ENCODE data around the gene METTL24.

The METTL24 gene

DNA sequence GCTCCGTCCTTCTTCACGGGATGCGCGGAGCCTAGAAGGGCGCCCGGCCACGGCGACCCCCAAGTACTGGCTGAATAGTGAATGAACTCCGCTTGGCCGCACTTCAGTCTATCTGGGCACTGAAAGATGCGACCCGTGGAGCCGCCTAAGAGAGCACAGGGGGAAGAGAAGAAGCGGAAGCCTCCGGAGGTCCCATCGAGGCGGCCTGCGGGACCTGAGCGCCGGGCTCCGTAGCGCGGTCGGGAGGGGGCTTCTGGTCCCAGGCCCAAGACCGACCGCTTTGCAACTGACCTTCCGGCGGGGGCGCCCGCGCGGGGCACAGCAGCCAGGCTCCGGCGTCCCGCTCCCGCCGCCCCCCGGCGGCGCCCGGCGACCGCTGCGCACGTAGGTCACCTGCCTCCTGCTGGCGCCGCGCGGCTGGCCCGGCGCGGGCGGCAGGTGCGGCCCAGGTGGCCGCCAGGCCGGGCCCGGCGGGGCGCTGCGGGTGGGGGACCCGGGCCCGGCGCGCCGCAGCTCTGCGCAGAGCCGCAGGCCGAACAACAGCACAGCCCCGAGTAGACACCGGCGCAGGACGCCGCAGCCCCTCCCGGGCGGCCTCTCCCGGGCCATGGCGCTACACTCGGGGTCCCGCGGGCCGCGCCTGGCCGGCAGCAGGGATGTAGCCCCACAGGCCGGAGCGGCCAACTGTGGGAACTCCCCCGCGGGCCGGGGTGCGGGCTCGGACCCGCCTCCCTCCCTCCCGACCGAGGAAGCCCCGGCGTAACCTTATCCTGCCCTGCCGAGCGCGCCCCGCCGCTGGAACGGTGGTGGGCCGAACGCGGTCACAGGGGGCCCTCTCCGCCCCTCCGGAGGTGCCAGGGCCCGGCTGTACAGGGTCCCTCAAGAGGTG is at the start of gene METTL24:
Gene METTL24, minus strand, starts transcription at position 686 of the 889 bp plus-strand sequence. Its CDS starts 77 bp downstream, at position 609.
- no peak for DNase-seq (ENCODE audit: extremely low read depth in 1 of 2, low read depth in 1 of 2)

DNA sequence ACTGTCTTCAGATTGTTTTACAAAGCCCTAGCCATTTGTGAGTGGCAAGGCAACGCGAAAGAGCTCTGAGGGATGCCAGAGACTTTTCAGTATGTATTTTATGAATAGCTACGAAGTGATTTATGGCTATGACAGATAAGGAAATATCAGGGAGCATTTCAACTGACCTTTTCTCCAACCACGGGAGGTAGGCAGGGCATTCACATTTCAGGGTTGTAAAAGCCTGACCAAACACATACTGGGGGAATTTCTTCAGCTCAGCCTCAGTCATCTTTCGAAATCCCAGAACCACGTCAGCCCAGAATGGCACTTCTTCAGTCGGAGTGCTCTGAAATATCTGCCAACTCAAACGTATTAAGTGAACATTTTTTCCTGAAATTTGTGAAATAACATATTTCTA is 46.5 kb upstream of the METTL24 start:
- no peak for DNase-seq (ENCODE audit: extremely low read depth in 1 of 2, low read depth in 1 of 2)

DNA sequence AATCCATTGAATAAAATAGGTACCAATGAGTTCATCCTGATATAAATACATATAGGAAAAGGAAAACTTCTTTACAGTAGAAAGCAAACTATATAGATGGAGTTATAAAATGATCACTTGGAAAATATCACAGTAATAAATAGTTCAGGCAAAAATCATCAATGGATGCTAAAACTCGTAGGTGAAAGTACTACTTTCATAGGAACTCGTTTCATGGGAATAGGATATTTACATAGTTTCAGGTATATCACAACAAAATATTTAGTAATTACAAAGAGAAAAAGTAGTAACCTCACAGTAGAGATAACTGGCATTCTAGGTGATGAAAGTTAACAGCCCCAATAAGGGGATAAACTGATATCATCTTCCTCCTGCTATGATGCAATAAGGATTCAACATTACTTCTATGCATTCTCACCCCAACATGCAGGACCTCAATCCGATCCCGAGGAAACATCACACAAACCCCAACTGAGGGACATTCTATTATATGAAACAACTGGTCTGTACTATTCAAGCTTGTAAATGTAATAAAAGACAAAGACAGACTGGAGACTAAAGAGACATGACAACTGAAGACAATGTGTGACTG is 43.5 kb upstream of the METTL24 start:
- no peak for DNase-seq (ENCODE audit: extremely low read depth in 1 of 2, low read depth in 1 of 2)

- no peak for DNase-seq (ENCODE audit: extremely low read depth in 1 of 2, low read depth in 1 of 2)
Measured at GRCh38 chr6:110400208-110400607, 42.1 kb upstream of the METTL24 start.

DNA sequence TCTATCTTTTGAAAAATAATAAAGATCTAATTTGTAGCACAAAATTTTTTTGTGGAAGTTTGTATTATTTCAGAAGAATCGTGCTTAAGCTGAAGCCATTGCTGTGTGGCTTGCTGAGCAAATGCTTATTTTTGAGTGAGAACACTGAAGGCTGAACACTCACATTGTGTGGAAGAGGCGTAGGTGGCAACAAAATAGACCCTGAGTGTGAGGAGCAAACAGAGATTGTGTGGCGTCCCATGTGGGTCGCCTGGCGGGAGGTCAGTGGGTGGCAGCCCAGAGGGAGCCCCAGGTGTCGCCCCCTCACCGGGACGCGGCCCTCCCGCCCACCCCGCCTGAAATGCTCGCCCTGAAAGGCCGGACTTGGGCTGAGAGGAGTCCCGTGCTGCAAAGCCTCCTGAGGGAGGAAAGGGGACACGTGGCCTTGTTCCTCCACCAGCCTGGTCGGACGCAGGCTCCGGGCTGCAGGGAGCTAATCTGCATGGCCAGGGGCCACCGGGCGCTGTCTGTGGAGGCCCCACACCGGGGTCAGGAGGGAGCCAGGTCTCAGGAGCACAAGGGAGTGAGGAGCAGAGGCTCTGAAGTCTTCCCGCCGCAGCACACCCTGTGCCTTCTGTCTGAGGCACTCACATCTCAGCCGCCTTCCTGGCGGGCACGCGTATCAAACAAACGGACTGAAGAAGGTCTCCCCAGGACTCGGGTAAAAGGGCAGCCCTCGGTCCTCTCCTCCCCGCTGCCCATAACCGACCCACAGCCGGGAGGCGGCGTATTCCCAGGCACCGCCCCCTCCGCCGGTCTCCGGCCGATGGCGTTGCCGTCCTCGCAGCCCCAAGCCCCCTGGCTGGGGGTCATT is 41.3 kb upstream of the METTL24 start:
- no peak for DNase-seq (ENCODE audit: extremely low read depth in 1 of 2, low read depth in 1 of 2)

GRCh38 chr6:110398778-110399177 is 40.6 kb upstream of the METTL24 start:
- no peak for DNase-seq (ENCODE audit: extremely low read depth in 1 of 2, low read depth in 1 of 2)

GRCh38 chr6:110395221-110395620 is 37.1 kb upstream of the METTL24 start:
- no peak for DNase-seq (ENCODE audit: extremely low read depth in 1 of 2, low read depth in 1 of 2)

DNA sequence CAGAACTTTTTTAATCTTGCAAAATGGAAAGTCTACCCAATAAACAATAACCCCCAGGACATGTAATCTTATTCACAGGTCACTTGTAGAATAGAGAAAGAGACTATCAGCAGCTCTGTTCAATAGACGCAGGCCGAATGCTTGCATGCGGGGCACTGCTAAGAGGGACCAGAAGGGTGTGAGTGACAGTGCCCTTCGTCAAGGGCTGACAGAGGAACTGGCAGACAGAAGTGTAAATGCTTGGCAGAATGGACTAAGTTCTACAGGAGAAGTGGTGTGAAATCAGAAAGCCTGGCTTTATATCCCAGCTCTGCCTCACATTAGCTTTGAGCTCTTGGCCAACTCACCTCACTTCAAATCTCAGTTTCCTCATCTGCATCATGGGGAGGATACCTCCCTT is 36.3 kb upstream of the METTL24 start:
- no peak for DNase-seq (ENCODE audit: extremely low read depth in 1 of 2, low read depth in 1 of 2)

DNA sequence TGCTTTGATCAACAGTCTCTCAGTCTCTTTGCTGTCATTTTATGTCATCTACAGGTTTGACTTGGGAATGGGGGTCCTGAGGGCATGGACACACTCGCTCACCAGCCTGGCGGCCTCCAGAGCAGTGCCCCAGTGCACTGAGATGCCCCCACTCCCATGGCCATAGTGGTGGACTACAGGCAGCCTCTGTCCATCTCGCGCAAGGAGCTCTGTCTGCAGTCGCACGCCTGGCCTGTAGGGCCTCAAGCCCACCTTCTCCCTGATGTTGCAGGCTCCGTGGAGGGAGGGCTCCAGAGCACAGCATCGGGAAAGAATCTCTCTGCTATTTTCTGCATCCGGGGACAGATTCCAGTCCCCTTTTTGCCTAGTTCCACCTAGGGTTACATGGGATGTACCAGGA is 34.6 kb upstream of the METTL24 start:
- no peak for DNase-seq (ENCODE audit: extremely low read depth in 1 of 2, low read depth in 1 of 2)

DNA sequence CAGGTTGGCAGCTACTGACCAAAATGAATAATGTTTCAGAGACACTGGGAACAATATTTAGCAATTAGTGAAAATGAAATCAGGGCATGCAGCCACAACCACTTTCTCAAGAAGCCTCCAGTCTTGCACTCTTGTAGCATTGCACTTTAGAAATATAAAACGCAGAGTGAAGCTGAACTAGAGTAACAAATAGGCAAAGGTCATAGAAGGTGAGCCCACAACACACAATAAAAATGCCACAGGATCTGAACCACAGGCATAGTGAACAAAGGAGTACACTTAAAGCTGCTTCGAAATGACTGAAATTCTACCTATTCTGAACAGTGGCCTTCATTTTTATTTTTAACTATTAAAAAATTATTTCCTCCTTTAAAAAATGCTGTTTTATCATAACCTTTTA is 32.3 kb upstream of the METTL24 start:
- no peak for DNase-seq (ENCODE audit: extremely low read depth in 1 of 2, low read depth in 1 of 2)

GRCh38 chr6:110389689-110390382 is 31.7 kb upstream of the METTL24 start:
- no peak for DNase-seq (ENCODE audit: extremely low read depth in 1 of 2, low read depth in 1 of 2)

DNA sequence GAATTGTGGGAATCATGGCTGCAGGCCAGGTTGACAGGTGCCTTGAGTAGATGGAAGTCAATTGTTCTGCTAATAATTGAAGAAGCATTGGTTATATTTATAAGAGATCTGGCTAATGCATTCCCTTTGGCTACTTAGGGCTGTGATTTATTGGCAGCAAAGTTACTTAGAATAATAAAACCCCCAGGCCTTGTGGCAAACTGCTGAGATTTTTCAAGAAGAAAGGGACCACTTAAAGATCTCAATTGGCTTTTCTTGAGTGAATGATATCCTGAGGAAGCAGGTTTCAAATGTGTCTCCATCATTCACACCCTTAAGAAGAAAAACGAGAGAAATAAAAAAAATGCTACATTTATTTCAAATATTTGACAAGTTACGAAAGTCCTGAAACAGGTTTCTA is 29.8 kb upstream of the METTL24 start:
- no peak for DNase-seq (ENCODE audit: extremely low read depth in 1 of 2, low read depth in 1 of 2)

DNA sequence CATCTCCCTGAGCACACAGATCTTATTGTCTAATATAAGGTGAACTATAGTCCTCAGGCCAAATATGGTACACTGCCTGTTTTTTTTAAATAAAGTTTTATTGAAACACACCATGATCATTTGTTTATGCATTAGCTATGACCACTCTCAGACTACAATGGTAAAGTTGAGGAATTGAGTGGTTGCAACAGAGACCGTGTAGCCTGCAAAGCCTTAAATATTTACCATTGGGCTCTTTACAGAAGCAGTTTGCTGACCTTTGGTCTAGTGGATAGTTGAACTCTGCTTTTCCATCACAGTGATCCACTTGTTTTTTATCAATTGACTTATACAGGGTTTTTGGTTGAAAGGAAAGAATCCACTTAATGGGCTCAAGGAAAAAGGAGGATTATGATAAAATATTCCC is 27.3 kb upstream of the METTL24 start:
- no peak for DNase-seq (ENCODE audit: extremely low read depth in 1 of 2, low read depth in 1 of 2)

- DNase-seq (ENCODE audit: extremely low read depth in 1 of 2, low read depth in 1 of 2) = no peak
Measured at GRCh38 chr6:110378552-110378951, 20.4 kb upstream of the METTL24 start.

GRCh38 chr6:110369066-110369465 is 10.9 kb upstream of the METTL24 start:
- no peak for DNase-seq (ENCODE audit: extremely low read depth in 1 of 2, low read depth in 1 of 2)

DNA sequence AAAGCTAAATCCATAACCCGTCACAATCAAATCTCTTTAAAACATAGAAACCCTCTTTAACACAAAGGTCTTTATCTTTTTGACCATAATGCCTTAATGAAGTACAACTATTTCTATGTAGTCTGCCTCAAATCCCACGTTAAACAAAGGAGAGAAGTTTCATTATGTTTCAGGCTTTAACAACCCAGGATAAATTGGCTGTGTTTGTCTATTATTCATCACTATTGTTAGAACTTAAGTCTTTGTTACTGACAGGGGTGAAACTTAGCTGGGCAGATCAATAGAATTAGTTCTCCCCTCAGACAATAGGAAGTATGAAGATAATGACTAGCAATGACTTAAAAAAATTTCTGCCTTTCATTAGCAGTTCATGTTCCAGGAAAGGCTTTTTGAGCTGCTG is 10.1 kb upstream of the METTL24 start:
- no peak for DNase-seq (ENCODE audit: extremely low read depth in 1 of 2, low read depth in 1 of 2)

- no peak for DNase-seq (ENCODE audit: extremely low read depth in 1 of 2, low read depth in 1 of 2)
Measured at GRCh38 chr6:110367825-110368224, 9.7 kb upstream of the METTL24 start.

- no peak for DNase-seq (ENCODE audit: extremely low read depth in 1 of 2, low read depth in 1 of 2)
Measured at GRCh38 chr6:110366975-110367374, 8.8 kb upstream of the METTL24 start.

GRCh38 chr6:110366256-110366655 is 8.1 kb upstream of the METTL24 start:
- DNase-seq (ENCODE audit: extremely low read depth in 1 of 2, low read depth in 1 of 2) = no peak

- no peak for DNase-seq (ENCODE audit: extremely low read depth in 1 of 2, low read depth in 1 of 2)
Measured at GRCh38 chr6:110364364-110365105, 6.4 kb upstream of the METTL24 start.

Data from stimulated activated CD8-positive, alpha-beta memory T cell treated with anti-CD3 and anti-CD28 coated beads, Interleukin-7, amount 100 ng/mL, for 48 hours (primary cell).